Astrocyte (in vitro differentiated cells and primary cell): ENCODE data around the gene DYNLT2. TPM values are rescaled to one million over a fixed set of nuclear protein-coding genes. Genes with fewer than 3 reads are reported as not detected.

Source experiments
- DNase-seq: peaks from one replicate; pipeline ENCODE4 v3.0.0-alpha.2; 2010; ENCODE audit warnings: low read depth
- FAIRE-seq: peaks from 2 replicates; lab custom pipeline; 2011; peaks lifted over from hg19 to GRCh38; lab: Jason Lieb, UNC
- H2AFZ ChIP-seq: 2 replicates; pipeline ENCODE4 v1.6.0; 2012; ENCODE audit warnings: low read depth, low read length, inconsistent platforms
- H3K27ac ChIP-seq: 2 replicates; pipeline ENCODE4 v1.5.1; 2011; ENCODE audit warnings: low read depth, low read length, inconsistent platforms
- H3K27me3 ChIP-seq: 2 replicates; pipeline ENCODE4 v1.6.0; 2011; ENCODE audit warnings: low read length, inconsistent platforms; ENCODE audit not compliant: insufficient read depth
- H3K36me3 ChIP-seq: 2 replicates; pipeline ENCODE4 v1.5.1; 2011; ENCODE audit warnings: low read length, inconsistent platforms; ENCODE audit not compliant: insufficient read depth
- H3K4me1 ChIP-seq: 2 replicates; pipeline ENCODE4 v1.5.1; 2011; ENCODE audit warnings: low read length, inconsistent platforms; ENCODE audit not compliant: insufficient read depth
- H3K4me2 ChIP-seq: 2 replicates; pipeline ENCODE4 v1.6.0; 2012; ENCODE audit warnings: low read length, inconsistent platforms
- H3K4me3 ChIP-seq: 2 replicates; pipeline ENCODE4 v1.5.1; 2011; ENCODE audit warnings: low read depth, mild to moderate bottlenecking, low read length, inconsistent platforms; ENCODE audit not compliant: insufficient read depth
- H3K79me2 ChIP-seq: 2 replicates; pipeline ENCODE4 v1.6.0; 2012; ENCODE audit warnings: mild to moderate bottlenecking, low read length, inconsistent platforms; ENCODE audit not compliant: insufficient read depth
- H3K9ac ChIP-seq: 2 replicates; pipeline ENCODE4 v1.6.0; 2012; ENCODE audit warnings: mild to moderate bottlenecking, low read length, inconsistent platforms
- H3K9me3 ChIP-seq: 2 replicates; pipeline ENCODE4 v1.5.1; 2012; ENCODE audit warnings: low read depth, mild to moderate bottlenecking, low read length, inconsistent platforms; ENCODE audit not compliant: insufficient read depth
- H4K20me1 ChIP-seq: 2 replicates; pipeline ENCODE4 v1.6.0; 2012; ENCODE audit warnings: low read length, inconsistent platforms; ENCODE audit not compliant: insufficient read depth
- H3K27ac Mint-ChIP-seq: one replicate; pipeline ENCODE4 v1.8.0; 2021; ENCODE audit warnings: mild to moderate bottlenecking, mixed read lengths; ENCODE audit not compliant: unreplicated experiment
- H3K27me3 Mint-ChIP-seq: one replicate; pipeline ENCODE4 v1.8.0; 2021; ENCODE audit warnings: low read depth, mixed read lengths; ENCODE audit not compliant: unreplicated experiment
- H3K36me3 Mint-ChIP-seq: one replicate; pipeline ENCODE4 v1.8.0; 2021; ENCODE audit warnings: low read depth, mixed read lengths; ENCODE audit not compliant: unreplicated experiment
- H3K4me1 Mint-ChIP-seq: one replicate; pipeline ENCODE4 v1.8.0; 2021; ENCODE audit warnings: low read depth, mixed read lengths; ENCODE audit not compliant: unreplicated experiment
- H3K4me3 Mint-ChIP-seq: one replicate; pipeline ENCODE4 v1.8.0; 2021; ENCODE audit warnings: mild to moderate bottlenecking, moderate library complexity, mixed read lengths; ENCODE audit not compliant: unreplicated experiment
- H3K9me3 Mint-ChIP-seq: one replicate; pipeline ENCODE4 v1.8.0; 2021; ENCODE audit warnings: mild to moderate bottlenecking, mixed read lengths; ENCODE audit not compliant: unreplicated experiment
- EZH2 ChIP-seq: IDR thresholded peaks from 2 replicates; pipeline ENCODE4 v1.6.1; 2012; ENCODE audit warnings: mild to moderate bottlenecking, low read length, inconsistent platforms; ENCODE audit not compliant: insufficient read depth
- total RNA-seq: library from RNA; stranded (reverse); gene quantifications from 2 replicates; pipeline ENCODE4 v1.2.1, GENCODE V29; 2021
- TF ChIP-seq, protein P1 (sequence below): IDR thresholded peaks from 2 replicates; pipeline ENCODE4 v1.5.1; 2011; ENCODE audit warnings: low read depth, mild to moderate bottlenecking, inconsistent platforms, low read length, moderate library complexity; ENCODE audit not compliant: insufficient read depth

Gene DYNLT2
- total RNA-seq, 1 donor from 2014 or later: 1.0 TPM

DNA sequence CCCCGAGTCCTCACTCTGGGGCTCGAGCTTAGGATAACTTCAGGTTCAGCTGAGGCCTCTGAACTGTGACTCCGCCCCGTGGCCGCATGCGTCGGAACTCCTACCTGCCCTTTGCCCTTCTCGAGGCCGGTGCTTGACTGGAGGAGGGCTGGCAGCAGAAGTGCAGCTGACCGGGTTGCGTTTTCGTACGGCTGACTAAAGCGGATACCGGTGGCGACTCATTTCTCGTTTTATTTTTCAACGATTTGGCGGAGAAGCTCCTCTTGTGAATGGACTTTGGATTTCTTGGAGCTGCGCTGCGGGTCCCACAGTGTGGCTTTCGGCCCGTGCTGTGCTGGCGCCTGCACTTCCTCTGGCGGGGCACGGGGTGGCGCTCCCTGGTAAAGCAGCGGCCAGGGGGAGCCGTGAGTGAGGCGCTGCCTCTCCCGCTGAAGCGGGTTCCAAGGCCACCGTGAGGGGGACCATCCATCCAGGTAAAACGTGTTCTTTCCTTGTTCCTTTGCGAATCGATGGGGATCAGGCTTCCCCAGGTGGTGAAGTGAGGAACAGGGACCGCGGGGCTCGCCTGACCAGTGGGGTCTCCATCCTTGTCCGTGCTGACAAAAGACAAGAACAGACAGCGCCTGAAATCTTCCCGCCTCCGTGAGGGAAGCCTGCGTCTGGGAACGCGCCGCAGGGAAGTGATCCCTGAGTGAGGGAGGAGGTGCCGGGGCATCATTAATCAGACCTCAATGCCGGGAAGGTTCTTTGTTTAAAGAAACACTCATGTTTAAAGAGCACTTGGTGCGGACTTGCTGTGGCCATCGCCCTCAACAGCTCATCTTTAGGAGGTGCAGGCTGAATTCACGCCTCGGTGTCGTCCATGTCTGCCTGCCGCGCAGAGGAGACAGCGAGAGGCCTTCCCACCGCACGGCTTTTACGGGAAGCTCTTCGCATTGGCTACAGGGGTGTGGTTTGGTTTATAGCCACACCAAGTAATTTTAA lies 38.9 kb upstream of the DYNLT2 start:
- Mint-ChIP-seq H3K36me3 (peaks cover 2% of the 10 kb centered on the region), H3K9me3 (no peaks in the 10 kb centered on the region), H3K4me3 (peak overlapping the region; percentile 79), H3K27me3 (peaks cover 80% of the 10 kb centered on the region), H3K4me1 (peaks cover 6% of the 10 kb centered on the region), H3K27ac (no peak overlapping the region)
- H3K27ac ChIP-seq: no peak overlapping the region
- H3K36me3 ChIP-seq: no peaks in the 10 kb centered on the region
- peak overlapping the region; percentile 95 for H3K4me2 ChIP-seq
- no peaks in the 10 kb centered on the region for H3K79me2 ChIP-seq
- peak; percentile 69 for DNase-seq
- peak overlapping the region; percentile 62 for H3K9ac ChIP-seq
- FAIRE-seq: peak; percentile 50
- peak overlapping the region; percentile 56 for H3K4me3 ChIP-seq
- peaks cover 2% of the 10 kb centered on the region for H3K27me3 ChIP-seq
- H3K4me1 ChIP-seq: peaks cover 9% of the 10 kb centered on the region
- TF ChIP-seq, protein P1, sequence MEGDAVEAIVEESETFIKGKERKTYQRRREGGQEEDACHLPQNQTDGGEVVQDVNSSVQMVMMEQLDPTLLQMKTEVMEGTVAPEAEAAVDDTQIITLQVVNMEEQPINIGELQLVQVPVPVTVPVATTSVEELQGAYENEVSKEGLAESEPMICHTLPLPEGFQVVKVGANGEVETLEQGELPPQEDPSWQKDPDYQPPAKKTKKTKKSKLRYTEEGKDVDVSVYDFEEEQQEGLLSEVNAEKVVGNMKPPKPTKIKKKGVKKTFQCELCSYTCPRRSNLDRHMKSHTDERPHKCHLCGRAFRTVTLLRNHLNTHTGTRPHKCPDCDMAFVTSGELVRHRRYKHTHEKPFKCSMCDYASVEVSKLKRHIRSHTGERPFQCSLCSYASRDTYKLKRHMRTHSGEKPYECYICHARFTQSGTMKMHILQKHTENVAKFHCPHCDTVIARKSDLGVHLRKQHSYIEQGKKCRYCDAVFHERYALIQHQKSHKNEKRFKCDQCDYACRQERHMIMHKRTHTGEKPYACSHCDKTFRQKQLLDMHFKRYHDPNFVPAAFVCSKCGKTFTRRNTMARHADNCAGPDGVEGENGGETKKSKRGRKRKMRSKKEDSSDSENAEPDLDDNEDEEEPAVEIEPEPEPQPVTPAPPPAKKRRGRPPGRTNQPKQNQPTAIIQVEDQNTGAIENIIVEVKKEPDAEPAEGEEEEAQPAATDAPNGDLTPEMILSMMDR: peak; percentile 78
- no peak for TF ChIP-seq EZH2
- H2AFZ ChIP-seq: peak overlapping the region; percentile 94
- no peaks in the 10 kb centered on the region for H4K20me1 ChIP-seq
- H3K9me3 ChIP-seq: no peaks in the 10 kb centered on the region

DNA sequence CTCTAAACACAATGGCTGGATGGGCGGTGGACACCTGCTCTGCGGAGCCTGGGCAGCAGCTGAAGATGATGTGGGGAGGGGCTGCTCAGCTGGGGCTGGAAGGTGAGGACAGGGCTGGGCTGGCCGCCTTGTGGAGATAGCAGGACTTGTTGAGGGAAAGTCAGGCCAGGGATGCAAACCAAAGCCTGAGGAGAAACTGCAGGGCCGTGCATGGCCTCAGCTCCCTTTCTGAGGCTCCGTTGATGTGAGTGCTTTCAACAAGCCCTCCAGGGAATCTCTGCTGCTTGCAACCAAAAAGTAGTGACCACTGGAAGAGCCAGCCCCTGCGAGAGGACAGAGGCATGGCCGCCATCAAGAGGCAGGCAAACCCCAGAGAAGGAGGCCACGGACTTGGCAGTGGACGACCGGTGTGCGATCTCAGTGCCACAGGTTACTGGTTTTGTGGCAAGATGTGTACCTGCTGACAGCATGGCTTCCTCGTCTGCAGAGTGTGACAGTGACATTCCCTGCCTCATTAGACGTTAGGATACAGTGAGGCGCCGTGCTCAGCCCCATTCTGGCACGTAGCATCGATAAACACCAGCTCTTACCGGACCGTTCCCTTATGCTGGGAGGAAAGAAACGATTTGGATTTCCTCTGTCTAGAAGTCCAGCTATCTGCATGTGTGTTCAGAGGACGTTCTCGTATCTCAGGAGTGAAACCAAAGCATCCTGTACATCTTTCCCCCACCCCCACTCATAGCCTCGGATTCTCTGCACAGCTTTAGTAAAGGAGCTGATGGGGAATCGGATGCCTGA lies 38.0 kb upstream of the DYNLT2 start:
- Mint-ChIP-seq H3K27ac (no peak overlapping the region), H3K4me1 (peaks cover 6% of the 10 kb centered on the region), H3K36me3 (peaks cover 2% of the 10 kb centered on the region), H3K9me3 (no peaks in the 10 kb centered on the region), H3K4me3 (no peak overlapping the region), H3K27me3 (peaks cover 72% of the 10 kb centered on the region)
- Histone ChIP-seq H3K27me3 (peaks cover 2% of the 10 kb centered on the region), H3K79me2 (no peaks in the 10 kb centered on the region), H4K20me1 (no peaks in the 10 kb centered on the region), H3K9me3 (no peaks in the 10 kb centered on the region), H3K9ac (peak overlapping the region; percentile 62), H3K27ac (no peak overlapping the region), H3K4me1 (peaks cover 9% of the 10 kb centered on the region), H3K4me2 (peak overlapping the region; percentile 95), H3K36me3 (no peaks in the 10 kb centered on the region), H3K4me3 (peak overlapping the region; percentile 56), H2AFZ (peak overlapping the region; percentile 94)
- TF ChIP-seq EZH2: no peak
- TF ChIP-seq, protein P1: no peak
- FAIRE-seq (no peak), DNase-seq (no peak)
